AG04450 (cell line): ENCODE results near the gene EXPH5. TPM values are rescaled to one million over a fixed set of nuclear protein-coding genes. Genes with fewer than 3 reads are reported as not detected.

Source experiments
- CTCF ChIA-PET: fragments of 300-600, 350-600 bp; formaldehyde crosslinking; extraction: SDS; loops from one replicate; lab custom pipeline; 2022; ENCODE audit warnings: antibody characterized with exemption, inconsistent platforms; lab: Charles Lee
- POLR2A ChIA-PET: fragments of 350-600 bp; formaldehyde crosslinking; extraction: SDS; loops from one replicate; lab custom pipeline; 2021; ENCODE audit warnings: antibody characterized with exemption, inconsistent platforms; lab: Yijun Ruan, JAX
- DNase-seq: peaks from one replicate; pipeline ENCODE4 v3.0.0-alpha.2; 2011; ENCODE audit warnings: low read depth, low spot score
- H3K27ac ChIP-seq: one replicate; pipeline ENCODE4 v1.5.1; 2012; ENCODE audit warnings: low read depth, low read length, control low read depth
- H3K27me3 ChIP-seq: one replicate; pipeline ENCODE4 v1.6.0; 2012; ENCODE audit warnings: low read length; ENCODE audit not compliant: control insufficient read depth, insufficient read depth
- H3K4me3 ChIP-seq: 2 replicates; pipeline ENCODE4 v1.5.1; 2011; ENCODE audit warnings: mild to moderate bottlenecking, low read depth, low read length, control low read depth
- H3K9me3 ChIP-seq: 2 replicates; pipeline ENCODE4 v1.5.1; 2012; ENCODE audit warnings: low read length; ENCODE audit not compliant: control insufficient read depth, insufficient read depth
- CTCF ChIP-seq: IDR thresholded peaks from 2 replicates; pipeline ENCODE4 v1.5.1; 2011; ENCODE audit warnings: low read depth, low read length, control low read depth, inconsistent platforms
- polyA plus RNA-seq: library from polyadenylated mRNA; depleted of rRNA; stranded (reverse); fragments of >200 nt; gene quantifications from 2 replicates; pipeline ENCODE4 v1.2.3, GENCODE V29; 2011

EXPH5 gene
- polyA plus RNA-seq, 1 experiment: 0.37 TPM

DNA sequence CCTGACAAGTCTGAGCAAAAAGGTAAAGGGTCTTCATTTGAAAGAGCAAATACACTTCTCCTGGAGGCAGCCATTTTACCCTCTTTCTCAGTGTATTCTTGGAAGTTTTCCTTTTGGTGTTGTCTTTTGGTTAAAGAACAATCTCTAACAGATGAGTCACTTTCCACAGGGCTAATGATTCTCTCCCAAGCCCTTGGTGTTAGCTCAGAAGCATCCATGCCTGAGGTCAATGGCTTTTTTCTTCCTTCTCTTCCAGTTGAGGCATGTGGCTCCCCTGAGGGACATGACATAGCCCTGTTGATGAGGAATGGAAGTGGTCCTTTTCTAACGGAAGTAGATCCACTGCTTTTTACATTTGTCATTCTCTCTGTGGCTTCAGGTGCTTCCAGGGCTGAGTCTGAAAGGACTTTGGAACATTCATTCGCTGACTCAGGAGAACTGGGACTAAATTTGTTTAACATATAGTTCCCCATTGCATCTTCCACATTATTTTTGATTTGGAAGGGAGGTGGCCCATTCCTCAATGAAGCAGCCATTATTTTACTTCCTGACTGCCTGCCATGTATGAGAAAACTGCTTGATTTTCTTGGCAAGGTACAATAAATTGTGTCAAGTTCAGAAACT, 81.6 kb downstream of the EXPH5 start:
- TF ChIP-seq CTCF: no peak
- no peak for DNase-seq
- H3K27ac ChIP-seq: no peak overlapping the region
- POLR2A ChIA-PET: no interaction called here
- H3K9me3 ChIP-seq: no peaks in the 10 kb centered on the region; the same call in 1 of the 2 replicates
- H3K27me3 ChIP-seq: no peaks in the 10 kb centered on the region
- CTCF ChIA-PET: no interaction called here
- no peak overlapping the region for H3K4me3 ChIP-seq

DNA sequence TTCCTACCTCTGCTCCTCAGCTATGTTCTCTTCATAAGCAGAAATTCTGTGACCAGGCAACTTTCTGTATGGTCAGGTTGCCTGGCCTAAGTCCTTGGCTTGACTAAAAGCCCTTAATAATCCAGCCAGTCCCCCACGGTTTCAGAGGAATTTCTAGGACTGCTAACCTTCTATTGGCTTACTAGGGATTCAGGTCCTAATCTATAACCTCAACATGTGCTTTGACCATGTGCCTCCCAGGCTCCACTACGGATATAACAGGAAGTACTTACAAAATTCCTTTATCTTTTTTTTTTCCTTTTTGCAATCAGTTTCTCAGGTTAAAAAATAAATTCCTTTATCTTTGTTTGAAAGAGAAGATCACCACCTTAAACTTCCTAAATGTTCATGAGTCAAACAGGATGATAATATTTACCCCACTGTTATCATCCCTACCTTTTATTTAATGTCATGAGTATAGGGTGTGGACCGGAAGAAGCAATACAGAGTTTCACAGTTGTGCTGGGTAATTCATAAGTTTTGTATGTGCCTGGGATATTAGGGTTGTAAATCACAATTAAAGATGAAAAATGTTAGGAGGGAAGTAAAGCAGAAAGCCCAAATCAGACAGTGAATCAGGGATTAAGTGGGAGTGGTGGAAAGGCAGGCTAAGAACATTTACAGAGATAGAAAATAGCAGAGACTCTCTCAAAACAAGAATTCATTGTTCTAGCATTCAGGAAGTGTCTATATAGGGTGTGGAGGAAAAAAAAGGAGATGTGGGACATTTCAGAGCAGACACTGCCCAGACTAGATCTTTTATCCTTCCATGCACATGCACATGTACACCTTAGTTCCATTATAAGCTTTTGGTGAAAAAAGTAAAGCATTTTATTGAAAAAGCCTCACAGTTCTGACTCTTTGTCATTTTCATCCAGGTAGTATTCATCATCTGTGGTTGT, 84.6 kb downstream of the EXPH5 start:
- ChIA-PET POLR2A (no interaction called here), CTCF (no interaction called here)
- H3K9me3 ChIP-seq: no peaks in the 10 kb centered on the region; the same call in 1 of the 2 replicates
- H3K27ac ChIP-seq: no peak overlapping the region
- H3K27me3 ChIP-seq: no peaks in the 10 kb centered on the region
- no peak for DNase-seq
- H3K4me3 ChIP-seq: no peak overlapping the region
- TF ChIP-seq CTCF: no peak

DNA sequence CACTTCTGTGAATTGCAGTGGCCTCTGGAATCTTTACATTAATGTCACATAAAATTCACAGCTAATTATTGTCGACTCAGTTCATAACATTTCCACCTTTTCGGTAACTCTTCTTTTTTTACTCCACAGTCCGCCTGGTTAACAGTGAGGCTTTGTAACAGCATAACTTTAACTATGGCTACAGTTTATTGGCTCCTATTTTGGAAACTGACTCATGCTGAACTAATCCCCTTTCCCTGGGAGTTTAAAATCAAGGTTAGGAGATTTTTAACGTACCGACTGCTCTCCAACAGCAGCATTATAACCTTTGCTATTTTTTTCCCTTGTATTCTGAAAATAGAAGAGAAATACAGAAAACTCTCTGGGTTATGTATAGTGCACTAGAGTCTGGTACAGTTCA, 92.2 kb downstream of the EXPH5 start:
- no peak for TF ChIP-seq CTCF
- H3K9me3 ChIP-seq: no peaks in the 10 kb centered on the region; the same call in 1 of the 2 replicates
- no peak overlapping the region for H3K27ac ChIP-seq
- H3K4me3 ChIP-seq: no peak overlapping the region
- no peak for DNase-seq
- H3K27me3 ChIP-seq: no peaks in the 10 kb centered on the region
- ChIA-PET POLR2A (no interaction called here), CTCF (no interaction called here)

DNA sequence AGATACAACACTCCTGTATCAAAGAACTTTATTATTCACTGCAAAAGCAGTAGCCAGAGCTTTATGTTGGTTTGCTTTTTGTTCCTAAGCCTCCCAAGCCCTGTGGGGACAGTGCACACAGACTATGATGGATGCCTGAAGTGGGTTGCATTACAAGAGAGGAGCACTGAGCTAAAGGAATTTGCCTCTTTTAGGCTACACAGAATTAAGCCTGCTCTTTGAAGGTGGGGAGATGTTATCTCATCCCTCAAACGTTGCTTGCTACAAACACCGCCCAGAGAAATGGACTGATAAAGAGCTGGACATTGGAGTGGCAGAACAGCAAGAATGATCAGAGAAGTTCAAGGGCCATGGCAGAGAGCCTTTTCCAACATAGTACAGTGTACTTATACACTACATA, 92.8 kb downstream of the EXPH5 start:
- ChIA-PET POLR2A (no interaction called here), CTCF (no interaction called here)
- no peak for TF ChIP-seq CTCF
- Histone ChIP-seq H3K9me3 (no peaks in the 10 kb centered on the region; the same call in 1 of the 2 replicates), H3K27me3 (no peaks in the 10 kb centered on the region), H3K27ac (no peak overlapping the region), H3K4me3 (no peak overlapping the region)
- DNase-seq: no peak

DNA sequence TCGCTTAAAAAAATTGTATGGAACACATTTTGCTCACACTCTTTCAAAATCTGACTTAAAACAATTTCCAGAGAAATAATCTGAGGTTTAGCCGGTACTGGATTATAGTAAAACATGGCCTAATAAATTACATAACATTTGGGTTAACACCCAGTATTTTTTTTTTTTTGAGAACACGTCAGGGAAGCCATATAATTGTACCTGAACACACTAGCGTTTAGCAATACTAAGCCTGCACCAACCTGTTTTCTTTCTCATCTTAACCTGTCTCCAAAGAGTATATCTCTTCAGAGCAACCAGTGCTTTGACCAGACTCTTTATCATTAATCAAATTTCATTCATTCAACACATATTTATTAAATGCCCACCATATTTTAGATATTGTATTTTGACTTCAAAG, 93.4 kb downstream of the EXPH5 start:
- POLR2A ChIA-PET: no interaction called here
- CTCF ChIA-PET: no interaction called here
- no peak for DNase-seq
- no peak for TF ChIP-seq CTCF
- no peak overlapping the region for H3K4me3 ChIP-seq
- H3K27me3 ChIP-seq: no peaks in the 10 kb centered on the region
- H3K27ac ChIP-seq: no peak overlapping the region
- H3K9me3 ChIP-seq: no peaks in the 10 kb centered on the region; the same call in 1 of the 2 replicates
